Lung (tissue), 12 donors: ENCODE results near the gene SARDH. TPM values are rescaled to one million over a fixed set of nuclear protein-coding genes. Genes with fewer than 3 reads are reported as not detected.

Experiments
- ATAC-seq: fragments of 200-7000 bp; cut with Tn5 transposase; one replicate; pipeline ENCODE4 v1.9.1; 2020; ENCODE audit warnings: moderate number of reproducible peaks; ENCODE audit not compliant: insufficient read depth, low FRiP score
- DNase-seq, 3 donors: peaks; one replicate each; pipeline ENCODE4 v3.0.0-alpha.2; 2013 to 2017
- H3K27ac ChIP-seq, 2 donors: one replicate each; pipeline ENCODE4 v1.5.1; 2013; ENCODE audit warnings: mild to moderate bottlenecking in 2 of 2, moderate library complexity in 2 of 2, control low read depth in 1 of 2, inconsistent platforms in 1 of 2, low read depth in 1 of 2, low read length in 1 of 2
- H3K27me3 ChIP-seq, 3 donors: one replicate each; pipeline ENCODE4 v1.5.1; 2013; ENCODE audit warnings: low read length in 2 of 3; ENCODE audit not compliant: control insufficient read depth in 3 of 3, insufficient read depth in 3 of 3
- H3K36me3 ChIP-seq, 4 donors: one replicate each; pipeline ENCODE4 v1.5.1; 2013; ENCODE audit warnings: low read length in 4 of 4, mild to moderate bottlenecking in 1 of 4, moderate library complexity in 1 of 4; ENCODE audit not compliant: control insufficient read depth in 4 of 4, insufficient read depth in 4 of 4
- H3K4me1 ChIP-seq, 5 donors: one replicate each; pipeline ENCODE4 v1.5.1; 2013; ENCODE audit warnings: low read length in 5 of 5, mild to moderate bottlenecking in 2 of 5, moderate library complexity in 1 of 5; ENCODE audit not compliant: control insufficient read depth in 5 of 5, insufficient read depth in 5 of 5
- H3K4me3 ChIP-seq: one replicate; pipeline ENCODE4 v1.5.1; 2013; ENCODE audit warnings: mild to moderate bottlenecking, control low read depth, moderate library complexity
- H3K9ac ChIP-seq, 2 donors: one replicate each; pipeline ENCODE4 v1.5.1; 2013; ENCODE audit warnings: low read length in 2 of 2, control low read depth in 1 of 2; ENCODE audit not compliant: insufficient read depth in 1 of 2
- H3K9me3 ChIP-seq, 4 donors: one replicate each; pipeline ENCODE4 v1.5.1; 2013; ENCODE audit warnings: low read length in 3 of 4, mild to moderate bottlenecking in 1 of 4, moderate library complexity in 1 of 4; ENCODE audit not compliant: control insufficient read depth in 4 of 4, insufficient read depth in 3 of 4
- WGBS, 2 donors: extraction: QIAGEN DNeasy Blood & Tissue Kit; methylation state at CpG; one replicate each; pipeline ENCODE4 v1.1.7; 2013; 5-methylcytosine and 5-hydroxymethylcytosine counted together
- polyA plus RNA-seq, 2 donors: library from polyadenylated mRNA; stranded (reverse); fragments of 200-250 nt; gene quantifications; one replicate each; pipeline ENCODE4 v1.2.1, GENCODE V29; 2013
- total RNA-seq, 2 donors: library from RNA; depleted of rRNA in 1 of 2; stranded (reverse); fragments of >200 nt in 1 of 2; gene quantifications; one replicate each; pipeline ENCODE4 v1.2.1, GENCODE V29; 2014 to 2021
- TF ChIP-seq, protein P1 (sequence below): IDR thresholded peaks from 2 replicates; pipeline ENCODE4 v1.5.1; 2012; ENCODE audit warnings: mild to moderate bottlenecking; ENCODE audit errors: control extremely low read depth, extremely low read depth
- donor health status: control.
- donor health status: control.
- donor health status: Bipolar disorder and iron deficiency.
- donor health status: healthy.
- donor health status: DM: yes; HTN: yes; CAD: no.

Gene SARDH
- total and polyA plus RNA-seq, 4 donors: 1.8 to 8.4 (median 4.7) TPM

DNA sequence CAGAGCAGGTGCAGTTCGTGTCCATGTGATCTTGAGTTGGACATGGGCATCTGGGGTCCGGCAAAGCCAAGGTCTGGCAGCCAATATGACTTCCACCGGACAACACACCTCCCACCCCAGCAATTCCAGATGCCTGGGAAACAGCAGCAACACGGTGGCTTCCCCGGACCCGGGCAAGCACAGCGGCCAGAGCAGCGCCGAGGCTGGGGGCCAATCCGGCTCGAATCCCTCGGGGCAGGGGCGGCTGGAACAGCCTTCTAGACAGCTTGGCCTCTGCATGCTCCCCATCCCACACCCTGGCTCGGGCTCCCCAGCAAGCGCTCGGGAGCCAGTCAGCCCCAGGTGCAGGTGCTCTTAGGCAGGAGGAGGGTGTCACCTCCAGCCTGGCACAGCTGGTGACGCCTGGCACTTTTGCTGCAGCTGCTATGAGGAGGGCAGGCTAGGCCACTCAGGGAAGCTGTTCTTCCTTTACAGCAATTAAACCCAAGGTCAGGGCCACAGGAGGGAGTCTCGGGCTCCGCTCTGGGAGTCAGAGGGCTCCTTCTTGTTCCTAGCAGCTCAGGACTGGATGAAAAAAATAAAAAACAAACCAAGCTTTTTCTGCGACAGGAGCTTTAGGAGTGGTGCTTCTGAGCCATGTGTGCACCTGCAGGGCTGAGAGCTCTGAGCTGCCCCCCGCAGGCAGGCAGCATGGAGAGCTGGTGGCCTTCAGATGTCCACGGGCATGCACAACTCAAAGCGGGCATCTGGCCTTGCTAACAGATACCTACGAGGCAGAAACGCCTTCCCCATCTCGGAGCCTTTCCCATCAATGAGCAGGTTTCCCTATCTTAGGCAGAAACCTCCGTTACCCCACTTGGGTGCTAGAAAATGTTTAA lies 73.7 kb downstream of the SARDH start:
- TF ChIP-seq, protein P1, sequence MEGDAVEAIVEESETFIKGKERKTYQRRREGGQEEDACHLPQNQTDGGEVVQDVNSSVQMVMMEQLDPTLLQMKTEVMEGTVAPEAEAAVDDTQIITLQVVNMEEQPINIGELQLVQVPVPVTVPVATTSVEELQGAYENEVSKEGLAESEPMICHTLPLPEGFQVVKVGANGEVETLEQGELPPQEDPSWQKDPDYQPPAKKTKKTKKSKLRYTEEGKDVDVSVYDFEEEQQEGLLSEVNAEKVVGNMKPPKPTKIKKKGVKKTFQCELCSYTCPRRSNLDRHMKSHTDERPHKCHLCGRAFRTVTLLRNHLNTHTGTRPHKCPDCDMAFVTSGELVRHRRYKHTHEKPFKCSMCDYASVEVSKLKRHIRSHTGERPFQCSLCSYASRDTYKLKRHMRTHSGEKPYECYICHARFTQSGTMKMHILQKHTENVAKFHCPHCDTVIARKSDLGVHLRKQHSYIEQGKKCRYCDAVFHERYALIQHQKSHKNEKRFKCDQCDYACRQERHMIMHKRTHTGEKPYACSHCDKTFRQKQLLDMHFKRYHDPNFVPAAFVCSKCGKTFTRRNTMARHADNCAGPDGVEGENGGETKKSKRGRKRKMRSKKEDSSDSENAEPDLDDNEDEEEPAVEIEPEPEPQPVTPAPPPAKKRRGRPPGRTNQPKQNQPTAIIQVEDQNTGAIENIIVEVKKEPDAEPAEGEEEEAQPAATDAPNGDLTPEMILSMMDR: no peak
- Histone ChIP-seq H3K4me3 (no peak overlapping the region), H3K9me3 (no peaks in the 10 kb centered on the region), H3K27ac (no peak overlapping the region), H3K9ac (no peak overlapping the region), H3K4me1 (peaks cover 0 to 6% (median 2%) of the 10 kb centered on the region in 5 donors), H3K27me3 (no peaks in the 10 kb centered on the region), H3K36me3 (peaks cover 0 to 2% (median 0%) of the 10 kb centered on the region in 4 donors)
- ATAC-seq (no peak), DNase-seq (no peak)
- 89 to 90% methylated on average over 26 to 27 of the region's 27 CpGs for WGBS, 2 donors

GRCh38 chr9:133661846-133662540 lies 76.2 kb downstream of the SARDH start:
- Histone ChIP-seq H3K36me3 (peaks cover 0 to 2% (median 0%) of the 10 kb centered on the region in 4 donors), H3K9ac (no peak overlapping the region), H3K4me3 (no peak overlapping the region), H3K27ac (no peak overlapping the region), H3K27me3 (peaks cover 0 to 7% (median 2%) of the 10 kb centered on the region in 3 donors), H3K4me1 (peaks cover 0 to 14% (median 11%) of the 10 kb centered on the region in 5 donors), H3K9me3 (no peaks in the 10 kb centered on the region)
- no peak for ATAC-seq
- no peak for DNase-seq
- 91% methylated on average over 25 to 26 of the region's 26 CpGs for WGBS, 2 donors
- TF ChIP-seq, protein P1: no peak

- no peak for ATAC-seq
- no peaks in the 10 kb centered on the region for H3K9me3 ChIP-seq
- 65 to 72% methylated on average over 13 of the region's 13 CpGs for WGBS, 2 donors
These were observed 78.6 kb downstream of the SARDH start for GRCh38 chr9:133659516-133659915.

More at GRCh38 chr9:133659516-133659915, 78.6 kb downstream of the SARDH start:
- H3K27ac ChIP-seq: no peak overlapping the region
- DNase-seq: no peak
- TF ChIP-seq, protein P1: no peak
- H3K4me1 ChIP-seq: peaks cover 0 to 14% (median 5%) of the 10 kb centered on the region in 5 donors
- peaks cover 0 to 2% (median 0%) of the 10 kb centered on the region in 4 donors for H3K36me3 ChIP-seq
- H3K9ac ChIP-seq: no peak overlapping the region
- H3K27me3 ChIP-seq: peaks cover 0 to 31% (median 6%) of the 10 kb centered on the region in 3 donors
- no peak overlapping the region for H3K4me3 ChIP-seq
